OCI-LY7 (cell line): ENCODE results near the gene LRRK1.

ENCODE experiments used
- EZH2phosphoT487 ChIP-seq: fragments of 200-600 bp; sonication (generic); IDR thresholded peaks from 2 replicates; pipeline ENCODE4 v1.6.1; 2018; ENCODE audit warnings: low read depth, borderline replicate concordance, mild to moderate bottlenecking, mixed run types, antibody characterized with exemption, low read length, moderate library complexity, mixed read lengths
- TF ChIP-seq, protein P1 (sequence below): fragments of 200-600 bp; sonication (generic); conservative IDR thresholded peaks from 2 replicates; pipeline ENCODE4 v1.5.1; 2014; ENCODE audit warnings: mild to moderate bottlenecking, antibody characterized with exemption, low read length, moderate library complexity, mixed read lengths

DNA sequence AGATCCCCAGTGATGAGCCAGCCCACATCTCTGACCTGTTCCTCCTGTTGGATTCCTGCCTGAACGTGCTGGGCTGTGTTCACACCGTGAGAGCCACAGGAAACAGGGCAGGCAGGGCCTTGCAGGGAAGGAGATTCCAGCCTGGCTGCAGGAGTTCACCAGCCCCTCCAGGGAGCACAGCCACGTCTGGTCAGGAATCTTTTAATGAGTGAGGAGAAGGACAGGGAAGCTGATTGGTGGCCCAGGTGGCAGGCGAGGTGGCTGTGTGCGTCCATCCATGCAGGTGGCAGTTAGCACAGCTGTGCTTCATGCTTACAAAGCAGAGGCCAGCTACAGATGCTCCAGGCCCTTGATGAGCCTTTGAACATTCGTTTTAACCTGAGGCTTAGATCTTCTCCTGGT is 10.5 kb downstream of the LRRK1 start:
- TF ChIP-seq, protein P1, sequence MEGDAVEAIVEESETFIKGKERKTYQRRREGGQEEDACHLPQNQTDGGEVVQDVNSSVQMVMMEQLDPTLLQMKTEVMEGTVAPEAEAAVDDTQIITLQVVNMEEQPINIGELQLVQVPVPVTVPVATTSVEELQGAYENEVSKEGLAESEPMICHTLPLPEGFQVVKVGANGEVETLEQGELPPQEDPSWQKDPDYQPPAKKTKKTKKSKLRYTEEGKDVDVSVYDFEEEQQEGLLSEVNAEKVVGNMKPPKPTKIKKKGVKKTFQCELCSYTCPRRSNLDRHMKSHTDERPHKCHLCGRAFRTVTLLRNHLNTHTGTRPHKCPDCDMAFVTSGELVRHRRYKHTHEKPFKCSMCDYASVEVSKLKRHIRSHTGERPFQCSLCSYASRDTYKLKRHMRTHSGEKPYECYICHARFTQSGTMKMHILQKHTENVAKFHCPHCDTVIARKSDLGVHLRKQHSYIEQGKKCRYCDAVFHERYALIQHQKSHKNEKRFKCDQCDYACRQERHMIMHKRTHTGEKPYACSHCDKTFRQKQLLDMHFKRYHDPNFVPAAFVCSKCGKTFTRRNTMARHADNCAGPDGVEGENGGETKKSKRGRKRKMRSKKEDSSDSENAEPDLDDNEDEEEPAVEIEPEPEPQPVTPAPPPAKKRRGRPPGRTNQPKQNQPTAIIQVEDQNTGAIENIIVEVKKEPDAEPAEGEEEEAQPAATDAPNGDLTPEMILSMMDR, result no peak
- TF ChIP-seq EZH2phosphoT487, result no peak
